K562 (cell line): ENCODE data around the gene RABGAP1L. TPM values are rescaled to one million over a fixed set of nuclear protein-coding genes. Genes with fewer than 3 reads are reported as not detected.

Experiments
- CHCHD3 ChIP-seq: fragments of 250-450 bp; sonication (Bioruptor Pico); IDR thresholded peaks from 2 replicates; pipeline ENCODE4 v2.1.2; 2022; ENCODE audit warnings: mild to moderate bottlenecking
- GTF2F1 ChIP-seq: IDR thresholded peaks from 2 replicates; pipeline ENCODE4 v1.6.1; 2011; ENCODE audit warnings: low read depth, low read length, improper control_type of control experiment
- KLF13 ChIP-seq: fragments of 450-650 bp; IDR thresholded peaks from 2 replicates; pipeline ENCODE4 v1.6.1; 2016; ENCODE audit warnings: missing genetic modification characterization, low read depth, mild to moderate bottlenecking, missing compliant biosample characterization, moderate library complexity, borderline replicate concordance
- MEIS2 ChIP-seq: fragments of 450-650 bp; IDR thresholded peaks from 2 replicates; pipeline ENCODE4 v1.6.1; 2014; ENCODE audit warnings: mild to moderate bottlenecking; ENCODE audit not compliant: partially characterized antibody
- NFIX ChIP-seq: fragments of 250-450 bp; sonication (Bioruptor Pico); IDR thresholded peaks from 2 replicates; pipeline ENCODE4 v1.4.0; 2020; ENCODE audit warnings: low read depth, mild to moderate bottlenecking, moderate library complexity
- TRIM24 ChIP-seq, 2 experiments: fragments of 450-650 bp; IDR thresholded peaks; 2 replicates each; pipeline ENCODE4 v1.6.1; 2016
- ZNF780A ChIP-seq: fragments of 250-450 bp; sonication (Bioruptor Pico); IDR thresholded peaks from 2 replicates; pipeline ENCODE4 v1.5.0; 2021; ENCODE audit warnings: mild to moderate bottlenecking
- polyA plus RNA-seq, 8 experiments: library from polyadenylated mRNA; depleted of rRNA in 4 of 8; stranded (reverse) in 5 of 8; unstranded in 3 of 8; fragments of >200 nt; fragmentation: Nextera tagmentation in 2 of 8; fragmentation: Illumina TruSeq in 1 of 8; extraction: Ambion mirVana in 2 of 8; extraction: Trizol in 1 of 8; gene quantifications; 2 replicates each; pipeline versions ENCODE4 v1.2.1 to v1.2.3, GENCODE V29; 2011 to 2014; ENCODE audit warnings: inconsistent platforms in 1 of 8, missing spikeins in 1 of 8
- total RNA-seq, 7 experiments: library from RNA; depleted of rRNA in 6 of 7; stranded (reverse); fragments of >200 nt in 6 of 7; fragmentation: Illumina TruSeq in 2 of 7; extraction: Trizol in 2 of 7; gene quantifications; 2 replicates each; pipeline versions ENCODE4 v1.2.1 to v1.2.3, GENCODE V29; 2011 to 2021; ENCODE audit warnings: low replicate concordance in 1 of 7
- TF ChIP-seq, protein P1 (sequence below): fragments of 200-800 bp; sonication (Bioruptor generic); IDR thresholded peaks from 2 replicates; pipeline ENCODE4 v1.6.1; 2016; ENCODE audit warnings: missing genetic modification characterization, missing compliant biosample characterization
- TF ChIP-seq, protein P2 (sequence below): fragments of 250-450 bp; sonication (Bioruptor Pico); IDR thresholded peaks from 2 replicates; pipeline ENCODE4 v1.4.0; 2020; ENCODE audit warnings: borderline replicate concordance

RABGAP1L gene
- total and polyA plus RNA-seq, 9 of the 15 experiments (the other 6 are each of a cell fraction or from before 2014, with no cell fraction given), result 16.5 to 44.9 (median 26.7) TPM

DNA sequence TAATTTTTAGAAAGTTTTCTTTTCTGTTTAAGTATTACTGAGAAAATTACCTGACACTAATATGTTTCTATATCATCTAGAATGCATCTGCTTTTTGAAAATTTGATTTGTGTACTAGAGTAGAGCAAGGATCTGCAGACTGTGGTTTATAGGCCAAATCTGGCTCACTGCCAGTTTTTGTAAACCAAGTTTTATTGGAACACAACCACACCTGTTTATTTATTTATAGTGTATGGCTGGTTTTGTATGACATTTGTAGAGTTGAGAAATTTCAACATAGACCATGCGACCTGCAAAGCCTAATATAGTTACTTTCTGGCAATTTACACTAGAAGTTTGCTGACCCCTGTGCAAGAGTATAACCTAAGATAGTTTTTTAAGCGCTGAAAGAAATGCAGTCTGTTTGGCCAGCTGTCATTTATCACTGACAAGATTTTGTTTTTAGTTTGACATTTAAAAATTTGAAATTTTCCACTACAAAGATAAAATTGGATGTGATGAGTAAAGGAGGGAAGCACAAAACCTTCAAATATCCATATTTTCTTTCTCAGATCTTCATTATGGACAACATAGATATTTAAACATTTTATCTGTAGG is 804.3 kb downstream of the RABGAP1L start (continued):
- TF ChIP-seq, protein P1, sequence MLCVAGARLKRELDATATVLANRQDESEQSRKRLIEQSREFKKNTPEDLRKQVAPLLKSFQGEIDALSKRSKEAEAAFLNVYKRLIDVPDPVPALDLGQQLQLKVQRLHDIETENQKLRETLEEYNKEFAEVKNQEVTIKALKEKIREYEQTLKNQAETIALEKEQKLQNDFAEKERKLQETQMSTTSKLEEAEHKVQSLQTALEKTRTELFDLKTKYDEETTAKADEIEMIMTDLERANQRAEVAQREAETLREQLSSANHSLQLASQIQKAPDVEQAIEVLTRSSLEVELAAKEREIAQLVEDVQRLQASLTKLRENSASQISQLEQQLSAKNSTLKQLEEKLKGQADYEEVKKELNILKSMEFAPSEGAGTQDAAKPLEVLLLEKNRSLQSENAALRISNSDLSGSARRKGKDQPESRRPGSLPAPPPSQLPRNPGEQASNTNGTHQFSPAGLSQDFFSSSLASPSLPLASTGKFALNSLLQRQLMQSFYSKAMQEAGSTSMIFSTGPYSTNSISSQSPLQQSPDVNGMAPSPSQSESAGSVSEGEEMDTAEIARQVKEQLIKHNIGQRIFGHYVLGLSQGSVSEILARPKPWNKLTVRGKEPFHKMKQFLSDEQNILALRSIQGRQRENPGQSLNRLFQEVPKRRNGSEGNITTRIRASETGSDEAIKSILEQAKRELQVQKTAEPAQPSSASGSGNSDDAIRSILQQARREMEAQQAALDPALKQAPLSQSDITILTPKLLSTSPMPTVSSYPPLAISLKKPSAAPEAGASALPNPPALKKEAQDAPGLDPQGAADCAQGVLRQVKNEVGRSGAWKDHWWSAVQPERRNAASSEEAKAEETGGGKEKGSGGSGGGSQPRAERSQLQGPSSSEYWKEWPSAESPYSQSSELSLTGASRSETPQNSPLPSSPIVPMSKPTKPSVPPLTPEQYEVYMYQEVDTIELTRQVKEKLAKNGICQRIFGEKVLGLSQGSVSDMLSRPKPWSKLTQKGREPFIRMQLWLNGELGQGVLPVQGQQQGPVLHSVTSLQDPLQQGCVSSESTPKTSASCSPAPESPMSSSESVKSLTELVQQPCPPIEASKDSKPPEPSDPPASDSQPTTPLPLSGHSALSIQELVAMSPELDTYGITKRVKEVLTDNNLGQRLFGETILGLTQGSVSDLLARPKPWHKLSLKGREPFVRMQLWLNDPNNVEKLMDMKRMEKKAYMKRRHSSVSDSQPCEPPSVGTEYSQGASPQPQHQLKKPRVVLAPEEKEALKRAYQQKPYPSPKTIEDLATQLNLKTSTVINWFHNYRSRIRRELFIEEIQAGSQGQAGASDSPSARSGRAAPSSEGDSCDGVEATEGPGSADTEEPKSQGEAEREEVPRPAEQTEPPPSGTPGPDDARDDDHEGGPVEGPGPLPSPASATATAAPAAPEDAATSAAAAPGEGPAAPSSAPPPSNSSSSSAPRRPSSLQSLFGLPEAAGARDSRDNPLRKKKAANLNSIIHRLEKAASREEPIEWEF (CRISPR knock-in tag), result 0 out of 2 replicates have a peak, but pooled peaks have one; percentile 52
- TF ChIP-seq ZNF780A (CRISPR knock-in tag), result no peak
- TF ChIP-seq NFIX (CRISPR knock-in tag), result peak; percentile 96
- TF ChIP-seq, protein P2, sequence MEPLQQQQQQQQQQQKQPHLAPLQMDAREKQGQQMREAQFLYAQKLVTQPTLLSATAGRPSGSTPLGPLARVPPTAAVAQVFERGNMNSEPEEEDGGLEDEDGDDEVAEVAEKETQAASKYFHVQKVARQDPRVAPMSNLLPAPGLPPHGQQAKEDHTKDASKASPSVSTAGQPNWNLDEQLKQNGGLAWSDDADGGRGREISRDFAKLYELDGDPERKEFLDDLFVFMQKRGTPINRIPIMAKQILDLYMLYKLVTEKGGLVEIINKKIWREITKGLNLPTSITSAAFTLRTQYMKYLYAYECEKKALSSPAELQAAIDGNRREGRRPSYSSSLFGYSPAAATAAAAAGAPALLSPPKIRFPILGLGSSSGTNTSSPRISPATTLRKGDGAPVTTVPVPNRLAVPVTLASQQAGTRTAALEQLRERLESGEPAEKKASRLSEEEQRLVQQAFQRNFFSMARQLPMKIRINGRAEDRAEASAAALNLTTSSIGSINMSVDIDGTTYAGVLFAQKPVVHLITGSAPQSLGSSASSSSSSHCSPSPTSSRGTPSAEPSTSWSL, result no peak
- peak; percentile 87 for TF ChIP-seq MEIS2
- no peak for TF ChIP-seq CHCHD3 (CRISPR knock-in tag)
- no peak for TF ChIP-seq KLF13 (tag)
- no peak for TF ChIP-seq GTF2F1
- no peak for TF ChIP-seq TRIM24 (IDR thresholded peaks at IDR 0.05)
